HTR-8/SVneo (cell line): ENCODE results near the gene PERM1.
"Not testable (repeated sequence)": the region's sequence is repeated elsewhere in the genome, so short reads cannot be mapped to it uniquely, and the experiment has no call there.

Experiments
- DNase-seq: peaks from one replicate; pipeline ENCODE4 v3.0.0; 2011; ENCODE audit warnings: low spot score, mixed read lengths; ENCODE audit not compliant: insufficient read length
- FAIRE-seq: peaks from 2 replicates; lab custom pipeline; 2011; peaks lifted over from hg19 to GRCh38; lab: Jason Lieb, UNC

PERM1 gene

DNA sequence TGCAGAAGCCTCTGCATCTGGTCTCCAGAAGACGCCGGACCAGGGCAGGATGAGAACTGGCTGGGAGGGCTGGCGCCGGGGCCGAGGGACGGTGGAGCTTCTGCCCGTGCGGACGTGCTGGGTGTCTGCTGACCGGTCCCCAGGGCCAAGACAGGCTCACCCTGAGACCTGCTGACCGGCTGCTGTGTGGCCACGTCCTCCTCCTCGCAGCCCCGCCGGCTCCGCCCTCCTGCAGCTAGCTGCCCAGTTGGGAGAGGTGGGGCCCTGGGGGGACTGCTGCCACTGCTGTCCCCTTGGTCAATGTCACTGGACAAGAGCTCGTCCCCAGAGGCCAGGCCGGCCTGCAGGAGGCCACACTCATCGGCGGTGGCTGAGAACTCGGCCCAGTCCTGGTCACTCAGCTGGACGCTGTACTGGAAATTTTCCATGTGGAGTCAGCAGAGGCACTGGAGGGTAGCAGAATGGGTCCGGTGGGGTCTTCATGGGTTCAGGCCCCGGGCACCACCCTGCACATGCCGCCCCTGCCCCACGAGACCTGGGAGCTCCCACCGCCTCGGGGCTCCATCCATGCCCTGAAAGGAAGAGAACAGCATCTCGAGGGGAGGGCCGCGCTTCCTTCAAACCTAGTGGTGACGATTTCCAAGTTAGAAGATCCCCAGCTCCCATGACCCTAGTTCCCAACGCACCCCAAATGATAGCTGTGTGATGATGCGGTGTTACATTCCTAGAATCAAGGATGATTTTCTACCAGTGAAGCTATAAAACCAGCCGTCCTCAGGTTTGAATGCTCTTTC, 1.1 kb downstream of the PERM1 start:
- no peak for FAIRE-seq
- no peak for DNase-seq

DNA sequence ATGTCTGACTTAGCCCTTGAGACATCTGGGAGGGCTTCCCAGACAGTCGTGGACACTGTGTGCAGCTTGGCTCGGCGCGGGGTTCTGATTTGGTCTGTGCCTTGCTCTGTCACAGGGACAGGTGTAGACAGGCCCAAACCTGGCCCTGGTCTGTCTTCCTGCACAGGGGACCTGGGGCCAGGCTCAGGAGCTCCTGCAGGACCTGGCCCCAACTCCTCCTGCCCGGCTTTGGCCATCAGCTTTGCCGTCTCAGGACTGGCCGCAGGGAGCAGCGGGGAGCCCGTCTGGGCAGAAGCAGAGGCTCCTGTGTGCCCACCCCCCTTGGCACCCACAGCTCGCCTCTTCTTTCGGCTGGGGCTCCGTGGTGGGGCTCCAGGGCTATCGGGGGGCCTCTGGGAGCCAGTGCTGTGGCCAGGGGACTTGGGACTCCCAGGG, 1.7 kb downstream of the PERM1 start:
- no peak for FAIRE-seq
- no peak for DNase-seq

DNA sequence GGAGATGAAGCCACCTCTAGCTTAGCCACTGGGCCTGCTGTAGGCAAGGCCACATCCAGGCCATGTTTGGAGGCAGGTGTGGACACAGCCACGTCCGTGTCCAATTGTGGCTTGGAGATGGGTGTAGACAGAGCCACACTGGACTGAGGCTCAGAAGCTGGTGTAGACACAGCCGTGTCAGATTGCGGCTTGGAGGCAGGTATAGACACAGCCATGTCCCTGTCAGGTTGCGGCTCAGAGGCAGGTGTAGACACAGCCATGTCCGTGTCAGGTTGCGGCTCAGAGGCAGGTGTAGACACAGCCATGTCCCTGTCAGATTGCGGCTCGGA, 2.2 kb downstream of the PERM1 start:
- FAIRE-seq, result no peak

GRCh38 chr1:978835-979743, 2.8 kb downstream of the PERM1 start:
- FAIRE-seq (no peak), DNase-seq (no peak)

More for the DNA sequence above, 2.2 kb downstream of the PERM1 start:
- DNase-seq, result no peak

- DNase-seq (no peak), FAIRE-seq (no peak)
These were observed 3.6 kb downstream of the PERM1 start for GRCh38 chr1:978069-978834.

GRCh38 chr1:976791-977190, 5.1 kb downstream of the PERM1 start:
- FAIRE-seq, DNase-seq: not testable (repeated sequence)

DNA sequence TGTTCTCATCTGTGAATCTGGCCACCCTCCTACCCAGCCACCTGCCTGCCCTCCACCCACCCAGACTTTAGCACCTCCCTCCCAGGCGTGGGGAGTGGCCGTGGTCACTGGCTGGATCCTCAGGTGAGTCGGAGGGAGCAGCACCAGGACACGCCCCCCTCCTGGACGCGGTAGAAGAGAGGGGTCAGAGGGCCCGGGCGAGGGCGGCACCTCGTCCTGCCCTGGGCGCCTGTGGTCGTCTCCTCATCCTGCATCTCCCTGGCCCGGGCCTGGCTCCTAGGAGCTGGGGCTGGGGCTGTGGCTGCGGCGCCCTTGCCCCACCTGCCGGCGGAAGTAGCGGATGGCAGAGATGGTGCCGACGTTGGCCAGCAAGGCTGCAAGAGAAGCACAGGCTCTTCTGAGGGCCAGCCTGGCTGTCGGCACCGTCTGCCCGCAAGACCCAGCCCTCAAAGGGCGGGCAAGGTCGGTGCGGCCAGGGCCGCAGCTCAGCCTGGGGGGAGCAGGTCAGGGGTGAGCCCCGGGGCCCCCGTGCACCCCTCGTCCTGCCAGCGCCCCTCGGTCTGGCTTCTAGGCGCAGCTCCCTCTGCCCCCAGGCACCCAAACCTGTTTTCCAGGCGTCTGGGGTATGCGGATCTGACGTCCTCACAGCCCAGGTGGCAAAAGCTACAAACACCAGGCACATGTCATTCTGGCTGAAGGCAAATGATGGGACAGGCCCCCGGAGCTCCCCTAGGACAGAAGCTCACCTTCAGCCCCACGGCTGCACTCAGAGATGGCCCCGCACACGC, 5.8 kb downstream of the PERM1 start:
- FAIRE-seq, result peak; percentile 76
- DNase-seq, result no peak

GRCh38 chr1:975365-975764, 6.5 kb downstream of the PERM1 start:
- no peak for FAIRE-seq
- no peak for DNase-seq

DNA sequence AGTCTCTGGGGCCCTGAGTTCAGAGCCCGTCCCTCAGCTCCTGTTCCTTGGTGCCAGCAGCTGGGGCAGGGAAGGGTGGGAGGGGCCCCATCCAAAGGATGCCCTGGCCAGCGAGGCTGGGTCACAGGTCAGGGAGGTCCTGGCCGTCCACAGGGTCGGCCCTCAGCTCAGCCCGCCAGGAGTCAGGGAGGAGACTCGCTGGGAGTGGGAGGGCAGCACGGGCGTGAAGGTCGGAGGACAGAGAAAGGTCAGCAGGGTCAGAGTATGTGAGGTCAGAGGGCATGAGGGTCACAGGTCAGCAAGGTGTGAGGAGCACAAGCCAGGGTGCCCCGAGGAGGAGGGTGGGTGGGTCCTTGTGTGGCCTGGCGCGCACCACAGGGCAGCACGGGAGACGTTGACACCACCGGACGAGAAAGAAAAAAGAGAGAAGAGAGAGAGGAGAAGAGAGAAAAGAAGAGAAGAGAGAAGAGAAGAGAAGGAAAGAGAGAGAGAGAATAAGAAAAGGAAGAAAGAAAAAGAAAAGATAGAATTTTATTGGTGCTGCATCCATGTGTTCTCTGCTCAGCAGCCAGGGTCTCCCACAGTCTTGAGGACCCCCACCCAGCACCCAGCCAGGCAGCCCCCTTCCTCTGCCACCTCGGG, 7.1 kb downstream of the PERM1 start:
- DNase-seq, result no peak
- FAIRE-seq, result no peak

GRCh38 chr1:974293-974640, 7.6 kb downstream of the PERM1 start:
- FAIRE-seq (no peak), DNase-seq (no peak)

GRCh38 chr1:973459-974292, 8.2 kb downstream of the PERM1 start:
- FAIRE-seq, result no peak
- DNase-seq, result no peak

- DNase-seq, result no peak
- FAIRE-seq, result no peak
These were observed 9.0 kb downstream of the PERM1 start for GRCh38 chr1:972726-973458.

- FAIRE-seq (no peak), DNase-seq (no peak)
These were observed 10.0 kb downstream of the PERM1 start for GRCh38 chr1:971751-972506.

DNA sequence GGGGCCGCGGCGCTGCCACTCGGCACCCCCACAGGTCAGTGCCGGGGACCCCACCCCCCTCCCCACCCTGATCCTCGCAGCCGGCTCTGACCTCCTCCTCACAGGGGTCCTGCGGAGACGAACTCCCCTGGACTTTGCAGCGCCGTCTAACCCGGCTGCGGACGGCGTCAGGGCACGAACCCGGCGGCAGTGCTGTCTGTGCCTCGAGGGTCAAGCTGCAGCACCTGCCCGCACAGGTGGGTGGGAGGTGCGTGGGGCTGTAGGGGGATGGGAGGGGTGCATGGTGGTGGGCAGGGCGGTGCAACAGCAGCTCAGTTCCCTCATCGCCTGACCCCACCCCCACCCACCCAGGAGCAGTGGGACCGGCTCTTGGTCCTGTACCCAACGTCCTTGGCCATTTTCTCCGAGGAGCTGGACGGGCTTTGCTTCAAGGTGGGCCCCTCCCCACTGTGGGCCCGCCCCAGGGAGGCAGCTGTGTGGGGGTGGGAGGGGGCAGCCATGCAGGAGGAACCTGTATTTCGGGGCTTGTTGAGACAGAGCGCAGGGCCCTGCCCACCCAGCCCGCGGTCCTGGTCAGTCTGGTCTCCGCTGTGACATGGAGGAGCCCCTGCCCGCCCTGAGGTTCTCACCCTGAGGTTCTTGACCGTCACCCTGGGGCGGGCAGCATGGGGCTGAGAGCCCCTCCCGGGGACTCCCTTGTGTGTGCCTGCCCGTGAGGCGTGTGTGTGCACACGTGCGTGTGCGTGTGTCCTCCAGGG, 10.7 kb downstream of the PERM1 start:
- DNase-seq (no peak), FAIRE-seq (no peak)

DNA sequence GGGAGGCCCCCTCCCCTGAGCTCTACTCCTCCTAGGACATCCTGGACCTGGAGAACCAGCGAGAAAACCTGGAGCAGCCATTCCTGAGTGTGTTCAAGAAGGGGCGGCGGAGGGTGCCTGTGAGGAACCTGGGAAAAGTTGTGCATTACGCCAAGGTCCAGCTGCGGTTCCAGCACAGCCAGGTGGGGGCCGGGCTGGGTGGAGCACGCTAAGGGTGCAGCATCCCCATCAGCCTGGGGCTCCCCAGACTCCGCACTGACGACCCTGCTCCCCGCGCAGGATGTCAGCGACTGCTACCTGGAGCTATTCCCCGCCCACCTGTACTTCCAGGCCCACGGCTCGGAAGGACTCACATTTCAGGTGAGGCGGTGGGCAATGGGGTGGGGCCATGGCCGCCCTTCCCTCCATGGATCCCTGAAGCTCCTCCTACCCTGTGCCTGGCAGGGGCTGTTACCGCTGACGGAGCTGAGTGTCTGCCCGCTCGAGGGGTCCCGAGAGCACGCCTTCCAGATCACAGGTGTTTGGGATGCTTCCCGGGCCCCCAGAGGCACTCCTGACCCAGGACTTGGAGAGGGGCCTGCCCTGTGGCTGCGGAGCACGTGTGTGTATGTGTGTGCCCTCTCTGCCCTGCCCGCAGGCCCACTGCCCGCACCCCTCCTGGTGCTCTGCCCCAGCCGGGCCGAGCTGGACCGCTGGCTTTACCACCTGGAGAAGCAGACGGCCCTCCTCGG, 11.5 kb downstream of the PERM1 start:
- DNase-seq, result no peak
- FAIRE-seq, result no peak

DNA sequence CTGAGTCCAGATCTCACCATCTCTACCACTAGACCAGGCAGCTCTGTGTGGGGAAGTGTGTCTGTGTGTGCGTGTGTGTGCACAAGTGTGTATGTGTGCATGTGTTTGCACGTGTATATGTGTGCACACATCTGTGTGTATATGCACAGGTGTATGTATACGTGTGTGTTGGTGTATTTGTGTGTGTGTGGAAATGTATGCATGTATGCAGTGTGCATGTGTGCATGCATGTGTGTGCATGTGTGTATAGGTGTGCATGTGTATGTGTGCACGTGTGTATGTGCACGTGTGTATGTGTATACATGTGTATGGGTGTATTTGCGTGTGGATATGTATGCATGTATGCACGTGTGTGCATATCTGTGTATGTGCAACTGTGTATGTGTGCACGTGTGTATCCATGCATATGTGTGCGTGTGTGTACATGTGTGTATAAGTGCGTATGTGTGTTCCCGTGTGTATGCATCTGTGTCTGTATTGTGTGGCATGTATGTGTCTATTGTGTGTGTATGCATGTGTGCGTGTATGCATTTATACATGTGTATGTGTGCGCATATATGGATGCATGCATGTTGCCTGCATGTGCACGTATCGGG, 12.5 kb downstream of the PERM1 start:
- no peak for DNase-seq
- peak; percentile 97 for FAIRE-seq
